Loucy (cell line): ENCODE measurements around the gene NCBP1.

Experiments used
- H2AFZ ChIP-seq: fragments of 200-600 bp; sonication (generic); 2 replicates; pipeline ENCODE4 v1.6.0; 2016; ENCODE audit warnings: antibody characterized with exemption, mild to moderate bottlenecking, low read length, moderate library complexity
- H3F3A ChIP-seq: fragments of 200-600 bp; 2 replicates; pipeline ENCODE4 v1.6.0; 2016; ENCODE audit warnings: antibody characterized with exemption, low read depth, mild to moderate bottlenecking
- H3K27me3 ChIP-seq: fragments of 200-600 bp; sonication (generic); 2 replicates; pipeline ENCODE4 v1.6.1; 2014; ENCODE audit warnings: low read length, mild to moderate bottlenecking; ENCODE audit not compliant: insufficient read depth, poor library complexity, severe bottlenecking
- H3K36me3 ChIP-seq: fragments of 200-600 bp; sonication (generic); 2 replicates; pipeline ENCODE4 v1.6.1; 2016; ENCODE audit warnings: low read length; ENCODE audit not compliant: insufficient read depth
- H3K4me1 ChIP-seq: fragments of 200-600 bp; sonication (generic); 2 replicates; pipeline ENCODE4 v1.5.1; 2014; ENCODE audit warnings: low read length, mild to moderate bottlenecking; ENCODE audit not compliant: insufficient read depth, poor library complexity, severe bottlenecking
- H3K4me2 ChIP-seq: fragments of 200-600 bp; sonication (generic); 2 replicates; pipeline ENCODE4 v1.6.0; 2014; ENCODE audit warnings: antibody characterized with exemption, low read length, low read depth, mild to moderate bottlenecking; ENCODE audit not compliant: poor library complexity, severe bottlenecking
- H3K4me3 ChIP-seq: fragments of 200-600 bp; sonication (generic); 2 replicates; pipeline ENCODE4 v1.5.1; 2014; ENCODE audit warnings: low read length, mild to moderate bottlenecking, mixed read lengths; ENCODE audit not compliant: poor library complexity, severe bottlenecking
- H3K79me2 ChIP-seq: fragments of 200-600 bp; sonication (generic); 2 replicates; pipeline ENCODE4 v1.6.1; 2014; ENCODE audit warnings: low read length; ENCODE audit not compliant: insufficient read depth
- H3K9ac ChIP-seq: fragments of 200-600 bp; sonication (generic); 2 replicates; pipeline ENCODE4 v1.6.0; 2014; ENCODE audit warnings: mild to moderate bottlenecking, low read depth, low read length, moderate library complexity; ENCODE audit not compliant: poor library complexity, severe bottlenecking
- H3K9me2 ChIP-seq: fragments of 200-600 bp; sonication (generic); replicated peaks from 2 replicates; pipeline ENCODE4 v1.6.1; 2016; ENCODE audit warnings: low read depth, low read length, mixed read lengths
- H3K9me3 ChIP-seq: fragments of 200-600 bp; sonication (generic); 2 replicates; pipeline ENCODE4 v1.6.1; 2014; ENCODE audit warnings: mild to moderate bottlenecking, antibody characterized with exemption, low read length, low read depth; ENCODE audit not compliant: insufficient read depth
- H4K20me1 ChIP-seq: fragments of 200-600 bp; sonication (generic); 2 replicates; pipeline ENCODE4 v1.6.0; 2014; ENCODE audit warnings: antibody characterized with exemption, low read length, mild to moderate bottlenecking; ENCODE audit not compliant: insufficient read depth, poor library complexity, severe bottlenecking
- EZH2phosphoT487 ChIP-seq: fragments of 200-600 bp; IDR thresholded peaks from 2 replicates; pipeline ENCODE4 v1.6.1; 2018; ENCODE audit warnings: antibody characterized with exemption, mild to moderate bottlenecking, moderate library complexity, borderline replicate concordance
- TF ChIP-seq, protein P1 (sequence below): fragments of 200-600 bp; sonication (generic); conservative IDR thresholded peaks from 2 replicates; pipeline ENCODE4 v1.5.1; 2014; ENCODE audit warnings: mild to moderate bottlenecking, antibody characterized with exemption, low read length

Gene NCBP1

DNA sequence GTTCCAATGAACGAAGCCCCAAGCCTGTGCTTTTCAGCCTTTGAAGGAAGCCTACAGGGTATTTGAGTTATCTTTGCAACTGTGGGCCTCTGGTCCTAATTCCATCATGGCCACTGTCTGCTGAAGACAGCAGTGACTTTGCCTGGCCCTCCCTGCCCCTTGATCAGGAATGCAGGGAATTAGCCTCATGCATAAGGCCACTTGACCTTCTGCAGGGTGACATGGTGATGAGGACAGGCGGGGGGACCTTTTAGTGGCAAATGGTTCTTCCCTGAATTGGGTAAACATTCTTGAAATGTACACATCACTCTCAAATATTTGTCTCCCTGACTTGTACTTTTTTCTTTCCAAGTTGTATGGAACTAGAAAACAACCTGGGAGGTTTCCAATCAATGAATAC lies 88.7 kb downstream of the NCBP1 start:
- Histone ChIP-seq H3K79me2 (no peaks in the 10 kb centered on the region), H3K4me1 (no peaks in the 10 kb centered on the region), H3K9ac (no peak overlapping the region), H3K27me3 (peaks cover 18% of the 10 kb centered on the region), H3K4me3 (no peak overlapping the region), H3K36me3 (no peaks in the 10 kb centered on the region), H3F3A (no peaks in the 10 kb centered on the region), H3K9me3 (no peaks in the 10 kb centered on the region), H3K4me2 (no peak overlapping the region), H3K9me2 (no peaks in the 10 kb centered on the region), H4K20me1 (no peaks in the 10 kb centered on the region), H2AFZ (no peak overlapping the region)
- no peak for TF ChIP-seq EZH2phosphoT487
- TF ChIP-seq, protein P1, sequence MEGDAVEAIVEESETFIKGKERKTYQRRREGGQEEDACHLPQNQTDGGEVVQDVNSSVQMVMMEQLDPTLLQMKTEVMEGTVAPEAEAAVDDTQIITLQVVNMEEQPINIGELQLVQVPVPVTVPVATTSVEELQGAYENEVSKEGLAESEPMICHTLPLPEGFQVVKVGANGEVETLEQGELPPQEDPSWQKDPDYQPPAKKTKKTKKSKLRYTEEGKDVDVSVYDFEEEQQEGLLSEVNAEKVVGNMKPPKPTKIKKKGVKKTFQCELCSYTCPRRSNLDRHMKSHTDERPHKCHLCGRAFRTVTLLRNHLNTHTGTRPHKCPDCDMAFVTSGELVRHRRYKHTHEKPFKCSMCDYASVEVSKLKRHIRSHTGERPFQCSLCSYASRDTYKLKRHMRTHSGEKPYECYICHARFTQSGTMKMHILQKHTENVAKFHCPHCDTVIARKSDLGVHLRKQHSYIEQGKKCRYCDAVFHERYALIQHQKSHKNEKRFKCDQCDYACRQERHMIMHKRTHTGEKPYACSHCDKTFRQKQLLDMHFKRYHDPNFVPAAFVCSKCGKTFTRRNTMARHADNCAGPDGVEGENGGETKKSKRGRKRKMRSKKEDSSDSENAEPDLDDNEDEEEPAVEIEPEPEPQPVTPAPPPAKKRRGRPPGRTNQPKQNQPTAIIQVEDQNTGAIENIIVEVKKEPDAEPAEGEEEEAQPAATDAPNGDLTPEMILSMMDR, result no peak
